GM12875 (cell line): ENCODE data around the gene ANTXR2.
"Not testable (repeated sequence)": the region's sequence is repeated elsewhere in the genome, so short reads cannot be mapped to it uniquely, and the experiment has no call there.

ENCODE experiments used
- H3K4me3 ChIP-seq: one replicate; pipeline ENCODE4 v1.5.1; 2011; ENCODE audit warnings: low read depth, low read length, control low read depth
- TF ChIP-seq, protein P1 (sequence below): IDR thresholded peaks from 2 replicates; pipeline ENCODE4 v1.5.1; 2011; ENCODE audit warnings: low read depth, mild to moderate bottlenecking, control low read depth, inconsistent platforms, low read length, moderate library complexity, borderline replicate concordance; ENCODE audit not compliant: insufficient read depth

Gene ANTXR2

DNA sequence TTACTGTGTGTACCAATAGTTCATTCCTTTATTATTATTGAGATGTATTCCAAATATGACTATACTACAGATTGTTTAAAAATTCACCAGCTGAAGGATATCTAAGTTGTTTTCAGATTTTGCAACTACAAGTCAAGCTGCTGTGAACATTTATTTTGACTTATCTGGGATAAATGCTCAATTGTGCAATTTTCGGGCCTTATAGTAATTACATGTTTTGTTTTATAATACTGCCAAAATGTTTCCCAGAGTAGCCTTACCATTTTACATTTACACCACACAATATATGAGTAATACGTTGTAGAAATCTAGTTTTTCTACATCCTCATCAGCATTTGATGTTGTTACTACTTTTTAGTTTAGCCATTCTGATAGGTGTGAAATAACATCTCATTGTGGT, 179.6 kb downstream of the ANTXR2 start:
- TF ChIP-seq, protein P1, sequence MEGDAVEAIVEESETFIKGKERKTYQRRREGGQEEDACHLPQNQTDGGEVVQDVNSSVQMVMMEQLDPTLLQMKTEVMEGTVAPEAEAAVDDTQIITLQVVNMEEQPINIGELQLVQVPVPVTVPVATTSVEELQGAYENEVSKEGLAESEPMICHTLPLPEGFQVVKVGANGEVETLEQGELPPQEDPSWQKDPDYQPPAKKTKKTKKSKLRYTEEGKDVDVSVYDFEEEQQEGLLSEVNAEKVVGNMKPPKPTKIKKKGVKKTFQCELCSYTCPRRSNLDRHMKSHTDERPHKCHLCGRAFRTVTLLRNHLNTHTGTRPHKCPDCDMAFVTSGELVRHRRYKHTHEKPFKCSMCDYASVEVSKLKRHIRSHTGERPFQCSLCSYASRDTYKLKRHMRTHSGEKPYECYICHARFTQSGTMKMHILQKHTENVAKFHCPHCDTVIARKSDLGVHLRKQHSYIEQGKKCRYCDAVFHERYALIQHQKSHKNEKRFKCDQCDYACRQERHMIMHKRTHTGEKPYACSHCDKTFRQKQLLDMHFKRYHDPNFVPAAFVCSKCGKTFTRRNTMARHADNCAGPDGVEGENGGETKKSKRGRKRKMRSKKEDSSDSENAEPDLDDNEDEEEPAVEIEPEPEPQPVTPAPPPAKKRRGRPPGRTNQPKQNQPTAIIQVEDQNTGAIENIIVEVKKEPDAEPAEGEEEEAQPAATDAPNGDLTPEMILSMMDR, result no peak
- H3K4me3 ChIP-seq, result no peak overlapping the region

GRCh38 chr4:79889026-79889425, 184.0 kb downstream of the ANTXR2 start:
- not testable (repeated sequence) for H3K4me3 ChIP-seq

GRCh38 chr4:79886557-79886956, 186.5 kb downstream of the ANTXR2 start:
- H3K4me3 ChIP-seq, result no peak overlapping the region
- TF ChIP-seq, protein P1, result no peak

GRCh38 chr4:79886021-79886420, 187.0 kb downstream of the ANTXR2 start:
- TF ChIP-seq, protein P1, result no peak
- no peak overlapping the region for H3K4me3 ChIP-seq

DNA sequence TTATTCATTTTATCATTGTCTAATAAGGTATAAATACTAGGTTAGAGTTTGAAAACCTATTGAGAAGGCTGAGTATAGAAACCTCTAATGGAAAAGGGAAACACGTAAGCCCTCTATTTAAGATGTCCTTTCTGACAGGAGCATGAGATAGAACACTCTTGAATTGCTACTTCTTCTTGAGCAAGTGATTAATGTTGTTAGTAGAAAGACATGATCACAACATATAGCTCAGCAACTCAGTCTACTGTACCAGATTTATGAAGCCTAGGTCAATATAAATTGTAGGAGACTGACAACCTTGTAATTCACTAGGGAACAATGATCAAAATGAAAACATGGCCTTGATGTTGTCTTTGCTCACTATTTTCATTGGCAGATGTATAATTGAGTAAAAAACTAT, 189.7 kb downstream of the ANTXR2 start:
- no peak overlapping the region for H3K4me3 ChIP-seq
- TF ChIP-seq, protein P1, result no peak

- H3K4me3 ChIP-seq, result no peak overlapping the region
- TF ChIP-seq, protein P1, result no peak
Observed at GRCh38 chr4:79882806-79883205, 190.2 kb downstream of the ANTXR2 start.

- TF ChIP-seq, protein P1, result no peak
- H3K4me3 ChIP-seq, result no peak overlapping the region
Observed at GRCh38 chr4:79881407-79881806, 191.6 kb downstream of the ANTXR2 start.

GRCh38 chr4:79877511-79877910, 195.5 kb downstream of the ANTXR2 start:
- H3K4me3 ChIP-seq, result no peak overlapping the region
- TF ChIP-seq, protein P1, result no peak
